Trophoblast cell (in vitro differentiated cells and primary cell): ENCODE results near the gene ZDHHC14.
A peak's percentile ranks its signal among the peaks of the same experiment; 100 is the strongest.

ENCODE experiments used
- DNase-seq, 2 donors: peaks; one replicate each; pipeline ENCODE4 v3.0.0-alpha.2; 2016
- H2AFZ ChIP-seq: 2 replicates; pipeline ENCODE4 v1.6.1; 2013; ENCODE audit warnings: low read length, moderate library complexity, mild to moderate bottlenecking; ENCODE audit not compliant: insufficient read depth, poor library complexity
- H2AK5ac ChIP-seq: 2 replicates; pipeline ENCODE4 v1.6.1; 2013; ENCODE audit warnings: mild to moderate bottlenecking, low read length
- H2BK120ac ChIP-seq: 2 replicates; pipeline ENCODE4 v1.6.1; 2013; ENCODE audit warnings: low read length, mild to moderate bottlenecking, moderate library complexity; ENCODE audit not compliant: insufficient read depth, poor library complexity
- H2BK12ac ChIP-seq: 2 replicates; pipeline ENCODE4 v1.6.1; 2013; ENCODE audit warnings: mild to moderate bottlenecking, low read length, moderate library complexity
- H2BK5ac ChIP-seq: 2 replicates; pipeline ENCODE4 v1.6.1; 2013; ENCODE audit warnings: low read length, low read depth, moderate library complexity, mild to moderate bottlenecking; ENCODE audit not compliant: poor library complexity
- H3K14ac ChIP-seq: 2 replicates; pipeline ENCODE4 v1.6.1; 2013; ENCODE audit warnings: mild to moderate bottlenecking, low read length
- H3K18ac ChIP-seq: 2 replicates; pipeline ENCODE4 v1.6.1; 2013; ENCODE audit warnings: mild to moderate bottlenecking, low read length
- H3K23ac ChIP-seq: 2 replicates; pipeline ENCODE4 v1.6.1; 2013; ENCODE audit warnings: low read length
- H3K27ac ChIP-seq: 2 replicates; pipeline ENCODE4 v1.5.1; 2013; ENCODE audit warnings: low read depth, mild to moderate bottlenecking, inconsistent platforms, low read length, moderate library complexity
- H3K27me3 ChIP-seq: 2 replicates; pipeline ENCODE4 v1.6.1; 2013; ENCODE audit warnings: inconsistent platforms, mild to moderate bottlenecking, low read length, moderate library complexity; ENCODE audit not compliant: insufficient read depth
- H3K36me3 ChIP-seq, 2 experiments: 1 replicate in 1 of 2; 2 replicates in 1 of 2; pipeline ENCODE4 v1.6.1; 2013; ENCODE audit warnings: low read length in 2 of 2, mild to moderate bottlenecking in 2 of 2, moderate library complexity in 1 of 2; ENCODE audit not compliant: insufficient read depth in 2 of 2, control insufficient read depth in 1 of 2
- H3K4ac ChIP-seq: 2 replicates; pipeline ENCODE4 v1.6.1; 2013; ENCODE audit warnings: low read depth, mild to moderate bottlenecking, low read length, moderate library complexity
- H3K4me1 ChIP-seq, 2 experiments: 1 replicate in 1 of 2; 2 replicates in 1 of 2; pipeline ENCODE4 v1.6.1; 2013; ENCODE audit warnings: low read length in 2 of 2, mild to moderate bottlenecking in 2 of 2, moderate library complexity in 1 of 2; ENCODE audit not compliant: insufficient read depth in 2 of 2, control insufficient read depth in 1 of 2
- H3K4me2 ChIP-seq: 2 replicates; pipeline ENCODE4 v1.6.1; 2013; ENCODE audit warnings: inconsistent platforms, mild to moderate bottlenecking, low read length, moderate library complexity
- H3K4me3 ChIP-seq: 2 replicates; pipeline ENCODE4 v1.5.1; 2013; ENCODE audit warnings: mild to moderate bottlenecking, low read depth, low read length, inconsistent platforms
- H3K79me1 ChIP-seq: one replicate; pipeline ENCODE4 v1.6.1; 2013; ENCODE audit warnings: low read length
- H3K79me2 ChIP-seq: 2 replicates; pipeline ENCODE4 v1.6.1; 2013; ENCODE audit warnings: low read length, mild to moderate bottlenecking; ENCODE audit not compliant: control insufficient read depth, insufficient read depth, poor library complexity
- H3K9ac ChIP-seq: 2 replicates; pipeline ENCODE4 v1.6.1; 2013; ENCODE audit warnings: mild to moderate bottlenecking, low read length
- H3K9me3 ChIP-seq: 2 replicates; pipeline ENCODE4 v1.6.1; 2013; ENCODE audit warnings: low read depth, mild to moderate bottlenecking, control low read depth, inconsistent platforms, low read length; ENCODE audit not compliant: insufficient read depth
- H4K12ac ChIP-seq: 2 replicates; pipeline ENCODE4 v1.6.1; 2013; ENCODE audit warnings: low read depth, mild to moderate bottlenecking, low read length, moderate library complexity
- H4K8ac ChIP-seq: 2 replicates; pipeline ENCODE4 v1.6.1; 2013; ENCODE audit warnings: low read depth, mild to moderate bottlenecking, low read length, moderate library complexity
- H4K91ac ChIP-seq: one replicate; pipeline ENCODE4 v1.6.1; 2013; ENCODE audit warnings: low read depth, mild to moderate bottlenecking, low read length, moderate library complexity
- WGBS: extraction: QIAGEN DNeasy Blood & Tissue Kit; methylation state at CpG from one replicate; pipeline ENCODE4 v1.1.7; 2013; ENCODE audit warnings: missing lambda C conversion rate; ENCODE audit not compliant: insufficient read length, insufficient coverage; ENCODE audit errors: extremely low coverage; 5-methylcytosine and 5-hydroxymethylcytosine counted together

Gene ZDHHC14

GRCh38 chr6:157455731-157456523 is 74.9 kb downstream of the ZDHHC14 start:
- Histone ChIP-seq H3K9ac (no peak overlapping the region), H2BK5ac (no peak overlapping the region), H3K27ac (no peak overlapping the region), H2AK5ac (no peak overlapping the region), H3K4me1 (peaks cover 0 to 8% of the 10 kb centered on the region in 2 experiments), H3K79me1 (no peaks in the 10 kb centered on the region), H2AFZ (no peak overlapping the region), H4K91ac (no peak overlapping the region), H4K8ac (no peak overlapping the region), H3K14ac (no peak overlapping the region), H3K4ac (no peak overlapping the region), H3K4me3 (no peak overlapping the region), H3K4me2 (no peak overlapping the region), H4K12ac (no peak overlapping the region), H3K18ac (no peak overlapping the region), H3K9me3 (no peaks in the 10 kb centered on the region), H3K23ac (no peak overlapping the region), H2BK120ac (no peak overlapping the region), H2BK12ac (no peak overlapping the region), H3K79me2 (no peaks in the 10 kb centered on the region), H3K27me3 (no peaks in the 10 kb centered on the region), H3K36me3 (no peaks in the 10 kb centered on the region)
- no peak for DNase-seq
- no CpG with 5 or more reads among the region's 25 CpGs for WGBS

DNA sequence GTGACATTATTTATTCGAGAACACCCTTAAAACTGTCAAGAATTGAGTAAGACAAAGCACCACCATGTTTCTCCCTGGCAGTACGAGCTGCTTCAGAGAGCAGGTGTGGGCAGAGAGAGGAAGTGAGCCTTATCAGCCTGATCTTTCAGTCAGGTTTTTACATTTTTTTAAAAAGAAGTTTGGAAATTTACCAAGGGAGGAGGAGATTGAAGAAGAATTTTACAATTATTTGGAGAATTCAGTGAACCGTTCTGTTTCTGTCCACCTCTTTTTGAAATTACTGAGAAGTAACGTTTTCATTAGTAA is 75.5 kb downstream of the ZDHHC14 start:
- Histone ChIP-seq H3K9ac (no peak overlapping the region), H4K12ac (no peak overlapping the region), H2BK120ac (no peak overlapping the region), H3K4me1 (peaks cover 3 to 13% of the 10 kb centered on the region in 2 experiments), H2BK5ac (no peak overlapping the region), H3K79me1 (peaks cover under 1% of the 10 kb centered on the region), H3K4me2 (no peak overlapping the region), H3K79me2 (no peaks in the 10 kb centered on the region), H3K4me3 (no peak overlapping the region), H3K18ac (no peak overlapping the region), H2AFZ (no peak overlapping the region), H3K4ac (no peak overlapping the region), H3K14ac (no peak overlapping the region), H3K27me3 (no peaks in the 10 kb centered on the region), H4K8ac (no peak overlapping the region), H2AK5ac (no peak overlapping the region), H4K91ac (no peak overlapping the region), H3K27ac (no peak overlapping the region), H3K9me3 (no peaks in the 10 kb centered on the region), H2BK12ac (no peak overlapping the region), H3K23ac (no peak overlapping the region), H3K36me3 (no peaks in the 10 kb centered on the region)
- peak; percentile 32 to 92 for DNase-seq
- no CpG with 5 or more reads among the region's 4 CpGs for WGBS

DNA sequence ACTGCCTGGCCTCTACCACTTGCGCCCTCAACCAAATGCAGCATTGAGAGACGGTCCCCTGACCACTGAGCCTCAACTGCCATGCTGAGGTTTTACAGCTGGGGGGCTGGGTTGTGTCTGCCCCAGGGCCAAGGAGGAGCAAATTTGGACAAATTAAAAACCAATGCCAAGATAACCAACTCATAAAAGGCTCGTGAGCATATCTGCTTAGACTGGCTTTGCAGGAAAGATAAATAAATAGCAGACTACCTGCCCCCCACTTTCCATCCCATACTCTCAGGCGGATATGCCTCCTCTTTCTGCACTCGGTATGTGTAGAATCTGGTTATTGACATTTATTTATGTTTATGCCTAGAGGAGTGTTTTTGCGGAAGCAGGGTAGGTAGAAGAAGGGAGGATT is 76.8 kb downstream of the ZDHHC14 start:
- no peak overlapping the region for H2BK120ac ChIP-seq
- no peak overlapping the region for H3K9ac ChIP-seq
- H2BK5ac ChIP-seq, result no peak overlapping the region
- no peaks in the 10 kb centered on the region for H3K79me2 ChIP-seq
- peaks cover 4% of the 10 kb centered on the region for H3K79me1 ChIP-seq
- H3K36me3 ChIP-seq, result no peaks in the 10 kb centered on the region
- H3K27ac ChIP-seq, result no peak overlapping the region
- no peaks in the 10 kb centered on the region for H3K27me3 ChIP-seq
- H4K91ac ChIP-seq, result no peak overlapping the region
- no peak overlapping the region for H2AFZ ChIP-seq
- 100% methylated on average over 1 of the region's 6 CpGs for WGBS
- no peak overlapping the region for H3K23ac ChIP-seq
- H3K4me1 ChIP-seq, result peaks cover 4 to 18% of the 10 kb centered on the region in 2 experiments
- no peak overlapping the region for H3K18ac ChIP-seq
- no peak for DNase-seq
- H3K4me2 ChIP-seq, result no peak overlapping the region
- no peak overlapping the region for H2BK12ac ChIP-seq
- no peak overlapping the region for H4K8ac ChIP-seq
- no peaks in the 10 kb centered on the region for H3K9me3 ChIP-seq
- no peak overlapping the region for H4K12ac ChIP-seq
- H3K4ac ChIP-seq, result no peak overlapping the region
- no peak overlapping the region for H3K4me3 ChIP-seq
- H3K14ac ChIP-seq, result no peak overlapping the region
- H2AK5ac ChIP-seq, result no peak overlapping the region

DNA sequence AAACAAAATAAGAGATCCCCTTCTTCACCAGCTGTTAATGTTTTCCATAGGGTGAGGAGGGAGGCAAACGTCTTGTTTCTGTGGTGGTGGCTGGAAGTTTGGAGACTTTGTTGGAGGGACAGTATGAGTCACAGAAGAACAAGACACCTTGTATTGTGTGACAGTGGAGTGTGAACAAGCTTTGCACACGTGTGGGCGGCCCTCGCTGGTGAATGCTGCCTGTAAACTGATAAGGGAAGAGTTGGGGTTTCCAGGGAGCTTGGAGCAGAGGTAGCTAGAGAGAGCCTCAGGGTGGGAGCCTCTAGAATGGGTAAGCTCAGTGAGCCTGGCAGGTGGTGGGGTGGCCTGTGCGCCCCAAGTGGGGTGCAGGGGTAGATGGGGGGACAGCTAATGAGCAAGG is 78.3 kb downstream of the ZDHHC14 start:
- WGBS, result no CpG with 5 or more reads among the region's 5 CpGs
- DNase-seq, result no peak
- H3K9me3 ChIP-seq, result no peaks in the 10 kb centered on the region
- no peaks in the 10 kb centered on the region for H3K27me3 ChIP-seq
- H2AK5ac ChIP-seq, result no peak overlapping the region
- no peak overlapping the region for H3K27ac ChIP-seq
- H4K12ac ChIP-seq, result no peak overlapping the region
- H3K4me1 ChIP-seq, result peaks cover 4 to 23% of the 10 kb centered on the region in 2 experiments
- no peak overlapping the region for H3K4me2 ChIP-seq
- no peak overlapping the region for H3K18ac ChIP-seq
- H3K4ac ChIP-seq, result no peak overlapping the region
- H3K14ac ChIP-seq, result no peak overlapping the region
- no peak overlapping the region for H4K8ac ChIP-seq
- no peak overlapping the region for H3K9ac ChIP-seq
- no peak overlapping the region for H2BK12ac ChIP-seq
- no peak overlapping the region for H2BK5ac ChIP-seq
- no peak overlapping the region for H3K4me3 ChIP-seq
- no peak overlapping the region for H2BK120ac ChIP-seq
- no peaks in the 10 kb centered on the region for H3K79me2 ChIP-seq
- peaks cover 4% of the 10 kb centered on the region for H3K79me1 ChIP-seq
- no peak overlapping the region for H3K23ac ChIP-seq
- no peak overlapping the region for H2AFZ ChIP-seq
- H4K91ac ChIP-seq, result no peak overlapping the region
- no peaks in the 10 kb centered on the region for H3K36me3 ChIP-seq
